Uterus (tissue), 4 donors: ENCODE data around the gene PROB1. TPM values are rescaled to one million over a fixed set of nuclear protein-coding genes. Genes with fewer than 3 reads are reported as not detected.

ENCODE experiments used
- DNase-seq, 2 donors: peaks; one replicate each; pipeline ENCODE4 v3.0.0-alpha.2; 2019 to 2020
- H3K27ac ChIP-seq, 2 donors: fragments of 200-600 bp; sonication (generic); 1 replicate in 1 of 2; 2 replicates in 1 of 2; pipeline ENCODE4 v1.5.1; 2016 to 2018
- H3K27me3 ChIP-seq, 2 donors: fragments of 200-600 bp; sonication (generic); one replicate each; pipeline ENCODE4 v1.5.1; 2018 to 2019; ENCODE audit warnings: control low read depth in 1 of 2
- H3K36me3 ChIP-seq, 2 donors: fragments of 200-600 bp; sonication (generic); one replicate each; pipeline ENCODE4 v1.5.1; 2019; ENCODE audit warnings: control low read depth in 1 of 2
- H3K4me1 ChIP-seq, 2 donors: fragments of 200-600 bp; sonication (generic); one replicate each; pipeline ENCODE4 v1.5.1; 2018 to 2019; ENCODE audit warnings: control low read depth in 1 of 2
- H3K4me3 ChIP-seq, 2 donors: fragments of 200-600 bp; sonication (generic); 1 replicate in 1 of 2; 2 replicates in 1 of 2; pipeline ENCODE4 v1.5.1; 2018 to 2019; ENCODE audit warnings: mild to moderate bottlenecking in 1 of 2
- H3K9me3 ChIP-seq, 2 donors: fragments of 200-600 bp; sonication (generic); one replicate each; pipeline ENCODE4 v1.5.1; 2019; ENCODE audit warnings: control low read depth in 1 of 2
- POLR2A ChIP-seq, 2 donors: fragments of 450-650 bp; IDR thresholded peaks; one replicate each; pipeline ENCODE4 v1.6.1; 2016; ENCODE audit warnings: antibody characterized with exemption in 2 of 2, mild to moderate bottlenecking in 1 of 2, moderate library complexity in 1 of 2
- intact Hi-C: fragments of 100-400 bp; cut with DNase I; formaldehyde crosslinking; loops from one replicate; pipeline ENCODE4 v1.15.1; 2023; ENCODE audit warnings: low total_unique reads
- total RNA-seq, 4 donors: library from RNA; depleted of rRNA in 3 of 4; stranded (reverse); fragments of >200 nt in 3 of 4; gene quantifications; one replicate each; pipeline versions ENCODE4 v1.1.0 to v1.2.4, GENCODE V29; 2014 to 2023
- TF ChIP-seq, protein P1 (sequence below), 4 experiments: fragments of 200-600 bp in 2 of 4; fragments of 450-650 bp in 2 of 4; sonication (generic) in 2 of 4; IDR thresholded peaks; one replicate each; pipeline ENCODE4 v1.5.1; 2016 to 2019; ENCODE audit warnings: antibody characterized with exemption in 4 of 4, mild to moderate bottlenecking in 2 of 4, moderate library complexity in 1 of 4
- donor health status: DM: yes; HTN: yes; CAD: no.

The PROB1 gene
- total RNA-seq, 4 donors from 2014 or later, result 1.5 to 8.3 (median 1.7) TPM; not detected in 1

DNA sequence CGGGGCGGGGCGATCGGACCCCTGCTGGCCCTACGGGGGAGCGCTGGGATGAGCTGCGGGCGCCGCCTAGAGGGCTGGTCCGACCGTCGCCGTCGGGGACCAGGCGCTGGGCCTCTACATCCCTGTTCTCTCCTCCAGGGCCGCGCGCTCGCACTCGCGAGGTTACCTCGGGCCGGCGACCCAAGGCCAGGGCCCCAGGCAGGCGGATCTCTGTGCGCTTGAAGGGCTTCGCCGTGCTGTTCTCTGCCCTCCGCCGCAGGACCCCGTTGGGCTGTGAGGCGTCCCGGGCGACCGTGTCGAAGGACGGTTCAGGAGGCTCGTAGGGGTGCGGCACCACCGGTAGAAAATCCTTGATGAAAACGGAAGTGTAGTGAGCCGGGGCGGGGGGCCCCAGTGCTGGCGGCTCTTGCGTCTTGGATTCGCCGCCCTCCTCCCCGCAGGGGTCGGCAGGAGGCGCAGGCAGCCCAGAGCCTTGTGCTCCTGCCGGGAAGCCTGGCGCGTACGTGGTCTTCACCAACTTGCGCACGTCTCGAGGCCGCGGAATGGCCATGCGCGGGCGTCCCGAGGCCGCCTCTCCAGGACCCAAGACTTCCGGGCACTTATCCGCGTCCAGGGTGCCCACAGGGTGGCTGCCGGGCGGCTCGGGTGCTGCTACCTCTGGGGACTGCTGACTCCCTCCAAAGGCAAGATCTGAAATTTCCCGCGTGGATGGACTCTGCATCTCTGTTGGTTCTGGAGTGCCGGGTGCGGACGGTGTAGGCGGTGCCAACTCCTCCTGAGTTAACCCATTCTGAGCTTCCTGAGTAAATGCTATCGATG, 2.0 kb downstream of the PROB1 start:
- H3K36me3 ChIP-seq, result no peaks in the 10 kb centered on the region
- intact Hi-C loops, result no loop called here
- H3K9me3 ChIP-seq, result no peaks in the 10 kb centered on the region
- peaks cover 0 to 7% of the 10 kb centered on the region in 2 donors for H3K4me1 ChIP-seq
- no peak for TF ChIP-seq POLR2A (IDR thresholded peaks at IDR 0.05)
- TF ChIP-seq, protein P1, sequence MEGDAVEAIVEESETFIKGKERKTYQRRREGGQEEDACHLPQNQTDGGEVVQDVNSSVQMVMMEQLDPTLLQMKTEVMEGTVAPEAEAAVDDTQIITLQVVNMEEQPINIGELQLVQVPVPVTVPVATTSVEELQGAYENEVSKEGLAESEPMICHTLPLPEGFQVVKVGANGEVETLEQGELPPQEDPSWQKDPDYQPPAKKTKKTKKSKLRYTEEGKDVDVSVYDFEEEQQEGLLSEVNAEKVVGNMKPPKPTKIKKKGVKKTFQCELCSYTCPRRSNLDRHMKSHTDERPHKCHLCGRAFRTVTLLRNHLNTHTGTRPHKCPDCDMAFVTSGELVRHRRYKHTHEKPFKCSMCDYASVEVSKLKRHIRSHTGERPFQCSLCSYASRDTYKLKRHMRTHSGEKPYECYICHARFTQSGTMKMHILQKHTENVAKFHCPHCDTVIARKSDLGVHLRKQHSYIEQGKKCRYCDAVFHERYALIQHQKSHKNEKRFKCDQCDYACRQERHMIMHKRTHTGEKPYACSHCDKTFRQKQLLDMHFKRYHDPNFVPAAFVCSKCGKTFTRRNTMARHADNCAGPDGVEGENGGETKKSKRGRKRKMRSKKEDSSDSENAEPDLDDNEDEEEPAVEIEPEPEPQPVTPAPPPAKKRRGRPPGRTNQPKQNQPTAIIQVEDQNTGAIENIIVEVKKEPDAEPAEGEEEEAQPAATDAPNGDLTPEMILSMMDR (IDR thresholded peaks at IDR 0.05), result peak in 2 of 4 experiments; percentile 29 to 32
- no peak for DNase-seq
- H3K4me3 ChIP-seq, result peak overlapping the region; percentile 20 to 35
- H3K27me3 ChIP-seq, result peaks cover 9% of the 10 kb centered on the region in 2 donors
- no peak overlapping the region for H3K27ac ChIP-seq

DNA sequence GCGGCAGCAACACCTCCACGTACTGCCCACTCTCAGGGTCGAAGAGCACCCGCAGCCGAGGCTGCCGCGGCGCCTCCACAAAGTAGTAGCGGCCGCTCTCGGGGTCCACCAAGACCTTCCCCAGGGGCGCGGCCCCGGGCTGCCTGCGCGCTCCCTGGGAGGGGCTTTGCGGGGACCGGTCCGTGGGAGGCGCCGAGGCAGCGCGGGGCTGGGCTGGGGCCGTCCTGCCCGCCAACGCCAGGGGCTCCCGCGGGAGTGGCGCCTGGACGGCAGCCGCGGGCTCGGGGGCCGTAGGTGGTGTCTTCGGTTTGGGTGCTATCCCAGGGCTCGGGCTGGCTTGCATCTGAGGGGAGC, 2.6 kb downstream of the PROB1 start:
- peaks cover 9% of the 10 kb centered on the region in 2 donors for H3K27me3 ChIP-seq
- TF ChIP-seq, protein P1 (IDR thresholded peaks at IDR 0.05), result no peak
- no peak for TF ChIP-seq POLR2A (IDR thresholded peaks at IDR 0.05)
- intact Hi-C loops, result no loop called here
- no peaks in the 10 kb centered on the region for H3K9me3 ChIP-seq
- peaks cover 0 to 7% of the 10 kb centered on the region in 2 donors for H3K4me1 ChIP-seq
- H3K27ac ChIP-seq, result no peak overlapping the region
- peak overlapping the region in 1 of 2 donors; percentile 35 for H3K4me3 ChIP-seq
- no peak for DNase-seq
- H3K36me3 ChIP-seq, result no peaks in the 10 kb centered on the region

DNA sequence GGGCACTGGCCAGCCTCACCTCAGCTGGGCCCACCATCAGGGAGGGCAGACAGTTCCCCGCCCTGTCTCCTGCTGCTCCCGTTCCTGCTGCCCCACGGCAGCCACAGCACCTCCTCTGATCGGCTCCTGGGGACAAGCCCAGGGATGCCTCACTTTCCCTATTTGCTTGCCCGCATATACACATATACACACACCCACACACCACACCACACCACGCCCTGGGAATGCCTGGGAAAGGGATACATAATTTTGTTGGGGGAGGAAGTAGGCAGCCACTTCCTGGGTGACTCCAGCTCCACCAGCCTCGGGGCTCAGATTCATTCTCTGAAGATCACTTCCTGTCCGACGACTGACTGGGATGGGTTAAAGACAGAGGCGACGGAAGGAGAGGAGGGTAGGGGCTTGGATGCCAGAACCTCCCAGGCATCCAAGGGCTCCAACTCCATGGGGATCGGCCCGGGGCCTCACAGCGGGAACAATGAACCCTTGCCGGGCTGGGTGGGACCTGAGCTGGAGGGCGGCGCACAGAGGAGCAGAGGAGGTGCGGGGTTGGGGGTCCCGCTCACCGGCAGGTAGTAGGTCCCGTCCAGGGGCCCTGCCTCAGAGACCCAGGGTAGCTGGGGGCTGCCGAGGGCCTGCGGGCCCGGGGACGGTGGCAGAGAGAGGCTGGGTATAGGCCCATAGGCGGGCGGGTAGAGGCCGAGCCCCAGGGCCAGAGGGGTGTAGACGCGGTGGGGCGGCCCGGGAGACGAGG, 3.2 kb downstream of the PROB1 start:
- H3K4me1 ChIP-seq, result peaks cover 0 to 7% of the 10 kb centered on the region in 2 donors
- no peak for DNase-seq
- H3K4me3 ChIP-seq, result no peak overlapping the region
- peaks cover 9% of the 10 kb centered on the region in 2 donors for H3K27me3 ChIP-seq
- intact Hi-C loops, result no loop called here
- H3K9me3 ChIP-seq, result no peaks in the 10 kb centered on the region
- H3K27ac ChIP-seq, result no peak overlapping the region
- TF ChIP-seq, protein P1 (IDR thresholded peaks at IDR 0.05), result no peak
- no peak for TF ChIP-seq POLR2A (IDR thresholded peaks at IDR 0.05)
- no peaks in the 10 kb centered on the region for H3K36me3 ChIP-seq

DNA sequence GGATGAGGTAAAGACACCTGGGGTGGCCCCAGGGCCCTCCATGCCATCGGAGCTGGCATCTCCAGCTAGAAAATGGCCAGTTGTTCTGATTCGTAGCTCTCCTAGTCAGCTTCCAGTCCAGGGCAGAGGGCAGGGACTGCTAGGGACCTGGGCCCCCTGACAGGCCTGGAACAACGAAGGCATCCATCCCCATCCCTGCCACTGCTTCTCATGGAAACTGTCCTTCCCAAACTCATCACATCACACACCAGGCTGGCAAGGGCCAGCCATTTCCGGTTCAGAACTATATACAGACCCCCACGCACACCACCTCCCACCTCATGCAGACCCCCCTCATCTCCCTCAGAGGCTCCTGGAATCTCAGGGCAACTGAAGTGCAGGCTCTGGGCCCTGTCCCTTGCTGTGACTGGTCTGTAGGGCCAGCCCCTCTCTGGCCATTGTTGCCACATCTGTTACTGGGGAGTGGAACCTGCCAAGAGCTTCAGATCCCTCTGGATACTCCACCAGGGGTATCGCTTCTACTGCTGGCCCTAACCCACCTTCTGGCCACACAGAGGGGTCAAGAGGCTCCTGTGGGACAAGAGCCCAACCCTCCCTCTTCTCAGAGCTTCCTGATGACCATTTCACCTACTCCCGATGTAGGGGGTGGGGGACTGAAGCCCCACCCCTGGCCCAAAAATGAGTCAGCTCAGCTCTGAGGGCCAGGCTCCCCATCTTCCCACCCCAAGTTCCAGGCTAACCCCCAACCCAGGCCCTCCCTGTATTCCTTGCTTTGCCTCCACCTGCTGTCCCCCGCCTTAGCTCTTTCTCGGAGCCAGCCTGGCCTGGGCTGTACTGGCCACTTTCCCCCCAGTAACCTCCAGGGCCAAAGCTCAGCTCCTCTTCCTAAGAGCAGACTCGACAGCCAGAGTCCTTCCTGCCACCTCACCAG, 4.0 kb downstream of the PROB1 start:
- intact Hi-C loops, result no loop called here
- Histone ChIP-seq H3K4me1 (peaks cover 0 to 7% of the 10 kb centered on the region in 2 donors), H3K36me3 (no peaks in the 10 kb centered on the region), H3K27me3 (peaks cover 9% of the 10 kb centered on the region in 2 donors), H3K27ac (no peak overlapping the region), H3K9me3 (no peaks in the 10 kb centered on the region), H3K4me3 (no peak overlapping the region)
- TF ChIP-seq POLR2A (IDR thresholded peaks at IDR 0.05), result no peak
- TF ChIP-seq, protein P1 (IDR thresholded peaks at IDR 0.05), result no peak
- DNase-seq, result no peak
